BLaER1 (cell line): ENCODE measurements around the gene SMARCE1.

Experiments
- H3K27ac ChIP-seq: shearing (Covaris generic); formaldehyde crosslinking; 2 replicates; pipeline ENCODE4 v1.8.1; 2022
- H3K27me3 ChIP-seq: shearing (Covaris generic); formaldehyde crosslinking; 2 replicates; pipeline ENCODE4 v1.8.1; 2022
- H3K36me3 ChIP-seq: shearing (Covaris generic); formaldehyde crosslinking; 2 replicates; pipeline ENCODE4 v1.8.1; 2022
- H3K4me1 ChIP-seq: shearing (Covaris generic); formaldehyde crosslinking; 2 replicates; pipeline ENCODE4 v1.8.1; 2022
- H3K4me2 ChIP-seq: shearing (Covaris generic); formaldehyde crosslinking; 2 replicates; pipeline ENCODE4 v1.8.1; 2022
- H3K4me3 ChIP-seq: shearing (Covaris generic); formaldehyde crosslinking; 2 replicates; pipeline ENCODE4 v1.8.1; 2022
- H3K9ac ChIP-seq: shearing (Covaris generic); formaldehyde crosslinking; 2 replicates; pipeline ENCODE4 v1.8.1; 2022
- H3K9me3 ChIP-seq: shearing (Covaris generic); formaldehyde crosslinking; 2 replicates; pipeline ENCODE4 v1.8.1; 2022
- H4K20me1 ChIP-seq: shearing (Covaris generic); formaldehyde crosslinking; 2 replicates; pipeline ENCODE4 v1.8.1; 2022
- Cebpa-rat ChIP-seq: shearing (Covaris generic); IDR thresholded peaks from 2 replicates; pipeline ENCODE4 v1.8.1; 2022

Gene SMARCE1

GRCh38 chr17:40612599-40613244, 34.9 kb downstream of the SMARCE1 start:
- Histone ChIP-seq H3K9me3 (no peaks in the 10 kb centered on the region), H3K4me1 (peaks cover 22% of the 10 kb centered on the region), H3K36me3 (no peaks in the 10 kb centered on the region), H3K27ac (no peak overlapping the region), H3K4me2 (no peak overlapping the region), H3K27me3 (no peaks in the 10 kb centered on the region), H3K4me3 (no peak overlapping the region), H3K9ac (no peak overlapping the region), H4K20me1 (no peaks in the 10 kb centered on the region)
- no peak for TF ChIP-seq Cebpa-rat

- no peak overlapping the region for H3K4me3 ChIP-seq
- H3K4me2 ChIP-seq = no peak overlapping the region
- no peaks in the 10 kb centered on the region for H3K27me3 ChIP-seq
- H3K36me3 ChIP-seq = no peaks in the 10 kb centered on the region
- H3K9ac ChIP-seq = no peak overlapping the region
- H4K20me1 ChIP-seq = no peaks in the 10 kb centered on the region
- TF ChIP-seq Cebpa-rat = no peak
- peaks cover 22% of the 10 kb centered on the region for H3K4me1 ChIP-seq
- H3K9me3 ChIP-seq = no peaks in the 10 kb centered on the region
- no peak overlapping the region for H3K27ac ChIP-seq
These were observed 35.7 kb downstream of the SMARCE1 start for GRCh38 chr17:40611840-40612474.

- Histone ChIP-seq H3K36me3 (no peaks in the 10 kb centered on the region), H3K4me2 (no peak overlapping the region), H3K9me3 (no peaks in the 10 kb centered on the region), H3K9ac (no peak overlapping the region), H3K27me3 (no peaks in the 10 kb centered on the region), H3K4me1 (peaks cover 12% of the 10 kb centered on the region), H4K20me1 (no peaks in the 10 kb centered on the region), H3K4me3 (no peak overlapping the region), H3K27ac (no peak overlapping the region)
- no peak for TF ChIP-seq Cebpa-rat
These were observed 37.3 kb downstream of the SMARCE1 start for GRCh38 chr17:40610359-40610758.

GRCh38 chr17:40608061-40608581, 39.5 kb downstream of the SMARCE1 start:
- H3K4me2 ChIP-seq = no peak overlapping the region
- no peak overlapping the region for H3K9ac ChIP-seq
- H3K9me3 ChIP-seq = no peaks in the 10 kb centered on the region
- H4K20me1 ChIP-seq = no peaks in the 10 kb centered on the region
- peaks cover 3% of the 10 kb centered on the region for H3K4me1 ChIP-seq
- no peak for TF ChIP-seq Cebpa-rat
- no peaks in the 10 kb centered on the region for H3K36me3 ChIP-seq
- H3K4me3 ChIP-seq = no peak overlapping the region
- no peak overlapping the region for H3K27ac ChIP-seq
- no peaks in the 10 kb centered on the region for H3K27me3 ChIP-seq

- H4K20me1 ChIP-seq = no peaks in the 10 kb centered on the region
- H3K4me2 ChIP-seq = no peak overlapping the region
- H3K36me3 ChIP-seq = no peaks in the 10 kb centered on the region
- no peak overlapping the region for H3K4me3 ChIP-seq
- no peaks in the 10 kb centered on the region for H3K9me3 ChIP-seq
- no peak overlapping the region for H3K9ac ChIP-seq
- peaks cover 8% of the 10 kb centered on the region for H3K4me1 ChIP-seq
- no peaks in the 10 kb centered on the region for H3K27me3 ChIP-seq
- TF ChIP-seq Cebpa-rat = no peak
- H3K27ac ChIP-seq = no peak overlapping the region
These were observed 40.0 kb downstream of the SMARCE1 start for GRCh38 chr17:40607641-40608040.

- Histone ChIP-seq H4K20me1 (no peaks in the 10 kb centered on the region), H3K4me1 (peaks cover 14% of the 10 kb centered on the region), H3K9me3 (no peaks in the 10 kb centered on the region), H3K9ac (no peak overlapping the region), H3K27ac (no peak overlapping the region), H3K4me3 (no peak overlapping the region), H3K36me3 (no peaks in the 10 kb centered on the region), H3K4me2 (no peak overlapping the region), H3K27me3 (no peaks in the 10 kb centered on the region)
- TF ChIP-seq Cebpa-rat = no peak
These were observed 40.9 kb downstream of the SMARCE1 start for GRCh38 chr17:40606548-40607353.

GRCh38 chr17:40605306-40605705, 42.3 kb downstream of the SMARCE1 start:
- H3K27me3 ChIP-seq = no peaks in the 10 kb centered on the region
- no peak for TF ChIP-seq Cebpa-rat

GRCh38 chr17:40604327-40605080, 43.1 kb downstream of the SMARCE1 start:
- TF ChIP-seq Cebpa-rat = no peak

More at GRCh38 chr17:40605306-40605705, 42.3 kb downstream of the SMARCE1 start:
- Histone ChIP-seq H3K9me3 (no peaks in the 10 kb centered on the region), H3K4me3 (no peak overlapping the region), H3K27ac (no peak overlapping the region), H3K9ac (no peak overlapping the region), H3K4me1 (peaks cover 14% of the 10 kb centered on the region), H4K20me1 (no peaks in the 10 kb centered on the region), H3K36me3 (no peaks in the 10 kb centered on the region), H3K4me2 (no peak overlapping the region)

More at GRCh38 chr17:40604327-40605080, 43.1 kb downstream of the SMARCE1 start:
- peaks cover 21% of the 10 kb centered on the region for H3K4me1 ChIP-seq
- H3K36me3 ChIP-seq = no peaks in the 10 kb centered on the region
- H3K27me3 ChIP-seq = no peaks in the 10 kb centered on the region
- no peak overlapping the region for H3K4me3 ChIP-seq
- no peaks in the 10 kb centered on the region for H3K9me3 ChIP-seq
- H3K9ac ChIP-seq = no peak overlapping the region
- H4K20me1 ChIP-seq = no peaks in the 10 kb centered on the region
- no peak overlapping the region for H3K27ac ChIP-seq
- H3K4me2 ChIP-seq = no peak overlapping the region
